K562 (cell line): ENCODE measurements around the gene RCSD1. TPM values are rescaled to one million over a fixed set of nuclear protein-coding genes. Genes with fewer than 3 reads are reported as not detected.

Source experiments
- BCOR ChIP-seq: fragments of 450-650 bp; IDR thresholded peaks from 2 replicates; pipeline ENCODE4 v1.6.1; 2016
- CREB3L1 ChIP-seq: fragments of 450-650 bp; IDR thresholded peaks from 2 replicates; pipeline ENCODE4 v1.6.1; 2014; ENCODE audit warnings: low read depth, mild to moderate bottlenecking, moderate library complexity, borderline replicate concordance
- EP400 ChIP-seq: fragments of 450-650 bp; IDR thresholded peaks from 2 replicates; pipeline ENCODE4 v1.6.1; 2017; ENCODE audit warnings: antibody characterized with exemption, mild to moderate bottlenecking, moderate library complexity
- ETS1 ChIP-seq: conservative IDR thresholded peaks from 2 replicates; pipeline ENCODE4 v1.6.1; 2011; ENCODE audit warnings: low read depth, mild to moderate bottlenecking, low read length; ENCODE audit not compliant: control insufficient read depth
- FOSL1 ChIP-seq: fragments of 200-800 bp; sonication (Bioruptor generic); conservative IDR thresholded peaks from 2 replicates; pipeline ENCODE4 v1.6.1; 2016; ENCODE audit warnings: missing genetic modification characterization, missing compliant biosample characterization
- HDAC2 ChIP-seq: fragments of 450-650 bp; IDR thresholded peaks from 2 replicates; pipeline ENCODE4 v1.6.1; 2016; ENCODE audit warnings: mild to moderate bottlenecking
- HDAC6 ChIP-seq: IDR thresholded peaks from 2 replicates; pipeline ENCODE4 v1.6.1; 2012; ENCODE audit warnings: low read depth, mild to moderate bottlenecking, control low read depth, inconsistent platforms, low read length, moderate library complexity
- KAT2B ChIP-seq: IDR thresholded peaks from one replicate; pipeline ENCODE4 v1.6.1; 2012; ENCODE audit warnings: low read depth, mild to moderate bottlenecking, control low read depth, inconsistent platforms, low read length, moderate library complexity
- NFATC3 ChIP-seq: fragments of 450-650 bp; IDR thresholded peaks from 2 replicates; pipeline ENCODE4 v1.6.1; 2017; ENCODE audit warnings: mild to moderate bottlenecking
- NKRF ChIP-seq: fragments of 450-650 bp; IDR thresholded peaks from 2 replicates; pipeline ENCODE4 v1.6.1; 2016; ENCODE audit warnings: borderline replicate concordance
- SNAPC5 ChIP-seq: fragments of 250-450 bp; sonication (Bioruptor Pico); IDR thresholded peaks from 2 replicates; pipeline ENCODE4 v1.8.0; 2021; ENCODE audit warnings: moderate library complexity, mild to moderate bottlenecking, inconsistent platforms
- TAF7 ChIP-seq: fragments of 450-650 bp; IDR thresholded peaks from 2 replicates; pipeline ENCODE4 v1.6.1; 2016; ENCODE audit warnings: missing genetic modification characterization, missing compliant biosample characterization
- TGIF2 ChIP-seq: sonication (generic); formaldehyde crosslinking; IDR thresholded peaks from 2 replicates; pipeline ENCODE4 v1.8.1; 2022; ENCODE audit warnings: mild to moderate bottlenecking, missing genetic modification reagents, moderate library complexity
- UBTF ChIP-seq, 2 experiments: IDR thresholded peaks; 2 replicates each; pipeline ENCODE4 v1.6.1; 2012; ENCODE audit warnings: improper control_type of control experiment in 2 of 2, low read depth in 2 of 2, low read length in 2 of 2, borderline replicate concordance in 1 of 2
- XRCC5 ChIP-seq: fragments of 200-400 bp; formaldehyde crosslinking; IDR thresholded peaks from 2 replicates; pipeline ENCODE4 v1.6.1; 2017; ENCODE audit warnings: low read depth, mild to moderate bottlenecking, low read length
- ZBTB12 ChIP-seq: fragments of 250-450 bp; sonication (Bioruptor Pico); IDR thresholded peaks from 2 replicates; pipeline ENCODE4 v1.4.0; 2020
- ZNF431 ChIP-seq: sonication (generic); formaldehyde crosslinking; IDR thresholded peaks from 2 replicates; pipeline ENCODE4 v1.8.0; 2022; ENCODE audit warnings: mild to moderate bottlenecking, missing genetic modification reagents
- ZNF668 ChIP-seq: fragments of 250-450 bp; sonication (Bioruptor Pico); IDR thresholded peaks from 2 replicates; pipeline ENCODE4 v1.8.0; 2022; ENCODE audit warnings: mild to moderate bottlenecking, inconsistent platforms
- polyA plus RNA-seq, 8 experiments: library from polyadenylated mRNA; depleted of rRNA in 4 of 8; stranded (reverse) in 5 of 8; unstranded in 3 of 8; fragments of >200 nt; fragmentation: Nextera tagmentation in 2 of 8; fragmentation: Illumina TruSeq in 1 of 8; extraction: Ambion mirVana in 2 of 8; extraction: Trizol in 1 of 8; gene quantifications; 2 replicates each; pipeline versions ENCODE4 v1.2.1 to v1.2.3, GENCODE V29; 2011 to 2014; ENCODE audit warnings: inconsistent platforms in 1 of 8, missing spikeins in 1 of 8
- total RNA-seq, 7 experiments: library from RNA; depleted of rRNA in 6 of 7; stranded (reverse); fragments of >200 nt in 6 of 7; fragmentation: Illumina TruSeq in 2 of 7; extraction: Trizol in 2 of 7; gene quantifications; 2 replicates each; pipeline versions ENCODE4 v1.2.1 to v1.2.3, GENCODE V29; 2011 to 2021; ENCODE audit warnings: low replicate concordance in 1 of 7

Gene RCSD1
- total and polyA plus RNA-seq, 9 of the 15 experiments (the other 6 are each of a cell fraction or from before 2014, with no cell fraction given): 7.8 to 69.8 (median 45.3) TPM

GRCh38 chr1:167722152-167722869 lies 92.3 kb downstream of the RCSD1 start (continued):
- TF ChIP-seq ZNF431 (CRISPR knock-in tag): 0 out of 2 replicates have a peak, but pooled peaks have one; percentile 10
- 0 out of 2 replicates have a peak, but pooled peaks have one; percentile 52 for TF ChIP-seq NFATC3
- TF ChIP-seq NKRF: peak; percentile 62; the same call in 1 of the 2 replicates
- 0 out of 2 replicates have a peak, but pooled peaks have one; percentile 17 for TF ChIP-seq FOSL1 (tag)
- peak; percentile 14; the same call in 1 of the 2 replicates for TF ChIP-seq XRCC5
- 0 out of 2 replicates have a peak, but pooled peaks have one; percentile 9 for TF ChIP-seq BCOR
- TF ChIP-seq CREB3L1: peak; percentile 27; the same call in 1 of the 2 replicates
- TF ChIP-seq EP400: peak; percentile 55; the same call in 1 of the 2 replicates
- TF ChIP-seq KAT2B: no peak
- TF ChIP-seq ZBTB12 (CRISPR knock-in tag): no peak
- TF ChIP-seq ZNF668 (CRISPR knock-in tag): no peak
- TF ChIP-seq HDAC2: 0 out of 2 replicates have a peak, but pooled peaks have one; percentile 6
- no peak for TF ChIP-seq HDAC6
- peak; percentile 93; the same call in 1 of the 2 replicates for TF ChIP-seq TGIF2
- no peak for TF ChIP-seq SNAPC5
- 0 out of 2 replicates have a peak, but pooled peaks have one; percentile 17 for TF ChIP-seq ETS1
- 0 out of 2 replicates have a peak, but pooled peaks have one; percentile 13 for TF ChIP-seq TAF7
- TF ChIP-seq UBTF (IDR thresholded peaks at IDR 0.05; ENCODE audit: borderline replicate concordance in 1 of 2, low read depth in 2 of 2, low read length in 2 of 2): peak; percentile 83 to 85; a peak in 3 of 4 replicates
